ENCODE measurements around the gene IQSEC2.

IQSEC2 gene

DNA sequence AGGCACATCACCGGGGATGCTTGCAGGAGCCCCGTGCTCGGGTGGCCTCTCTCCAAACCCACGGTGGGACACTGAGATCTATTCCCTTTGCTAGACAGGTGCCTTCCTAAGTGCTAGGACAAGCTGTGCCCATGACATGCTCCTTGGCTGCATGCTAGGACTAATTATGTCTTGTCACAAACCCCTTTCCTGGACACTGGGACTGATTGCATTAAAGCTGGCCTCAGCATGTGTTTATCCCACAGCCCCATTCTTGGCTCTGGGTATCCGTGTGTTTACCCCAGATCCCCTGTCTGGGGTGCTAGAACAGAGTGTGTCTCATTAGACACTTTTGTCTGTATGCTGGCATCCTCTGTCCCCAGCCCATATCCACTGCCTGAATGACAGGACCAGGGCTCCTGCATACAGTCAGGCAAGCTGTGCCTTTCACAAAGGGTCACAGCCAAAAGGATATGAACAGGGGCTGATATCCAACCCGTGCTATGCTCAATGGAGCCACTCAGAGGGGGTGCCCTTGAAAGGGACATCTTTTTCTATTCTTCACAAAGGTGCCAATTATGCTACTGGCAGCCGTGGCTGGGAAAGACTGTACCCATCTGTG is 9.2 kb upstream of the IQSEC2 start:
- H3K27ac ChIP-seq, result no peak overlapping the region
- H3K36me3 ChIP-seq (ENCODE audit: insufficient read depth, low read length), result no peaks in the 10 kb centered on the region
- no peak for DNase-seq (ENCODE audit: low read depth, low spot score)
- no peaks in the 10 kb centered on the region for H3K9me3 ChIP-seq (ENCODE audit: low read depth, low read length)
- TF ChIP-seq FOXP2 (optimal IDR thresholded peaks at IDR 0.05; ENCODE audit: control extremely low read depth, extremely low read length, insufficient read depth) (no peak), EZH2 (IDR thresholded peaks at IDR 0.05) (no peak), POLR2AphosphoS5 (IDR thresholded peaks at IDR 0.05; ENCODE audit: borderline replicate concordance, low read depth, low read length) (no peak)
- no peak overlapping the region for H3K9ac ChIP-seq (ENCODE audit: insufficient read length)
- H3K4me3 ChIP-seq, result no peak overlapping the region

- no peak overlapping the region for H3K27ac ChIP-seq
- TF ChIP-seq EZH2 (IDR thresholded peaks at IDR 0.05) (no peak), POLR2AphosphoS5 (IDR thresholded peaks at IDR 0.05; ENCODE audit: borderline replicate concordance, low read depth, low read length) (no peak)
- H3K9ac ChIP-seq (ENCODE audit: insufficient read length), result no peak overlapping the region
- H3K4me3 ChIP-seq, result no peak overlapping the region
- H3K9me3 ChIP-seq (ENCODE audit: low read depth, low read length), result no peaks in the 10 kb centered on the region
- DNase-seq (ENCODE audit: low read depth, low spot score), result no peak
- no peaks in the 10 kb centered on the region for H3K36me3 ChIP-seq (ENCODE audit: insufficient read depth, low read length)
These were observed 6.8 kb upstream of the IQSEC2 start for GRCh38 chrX:53288189-53288588.

GRCh38 chrX:53287493-53288138 is 6.2 kb upstream of the IQSEC2 start:
- DNase-seq (ENCODE audit: low read depth, low spot score), result no peak
- H3K27ac ChIP-seq, result no peak overlapping the region
- no peaks in the 10 kb centered on the region for H3K9me3 ChIP-seq (ENCODE audit: low read depth, low read length)
- H3K36me3 ChIP-seq (ENCODE audit: insufficient read depth, low read length), result no peaks in the 10 kb centered on the region
- H3K9ac ChIP-seq (ENCODE audit: insufficient read length), result no peak overlapping the region
- TF ChIP-seq EZH2 (IDR thresholded peaks at IDR 0.05), result no peak
- TF ChIP-seq FOXP2 (optimal IDR thresholded peaks at IDR 0.05; ENCODE audit: control extremely low read depth, extremely low read length, insufficient read depth), result no peak
- no peak for TF ChIP-seq POLR2AphosphoS5 (IDR thresholded peaks at IDR 0.05; ENCODE audit: borderline replicate concordance, low read depth, low read length)
- no peak overlapping the region for H3K4me3 ChIP-seq

GRCh38 chrX:53286171-53286570 is 4.8 kb upstream of the IQSEC2 start:
- H3K4me3 ChIP-seq, result no peak overlapping the region
- H3K27ac ChIP-seq, result no peak overlapping the region
- no peaks in the 10 kb centered on the region for H3K9me3 ChIP-seq (ENCODE audit: low read depth, low read length)
- H3K36me3 ChIP-seq (ENCODE audit: insufficient read depth, low read length), result no peaks in the 10 kb centered on the region
- TF ChIP-seq FOXP2 (optimal IDR thresholded peaks at IDR 0.05; ENCODE audit: control extremely low read depth, extremely low read length, insufficient read depth), result no peak
- no peak for TF ChIP-seq POLR2AphosphoS5 (IDR thresholded peaks at IDR 0.05; ENCODE audit: borderline replicate concordance, low read depth, low read length)
- DNase-seq (ENCODE audit: low read depth, low spot score), result no peak
- no peak overlapping the region for H3K9ac ChIP-seq (ENCODE audit: insufficient read length)

DNA sequence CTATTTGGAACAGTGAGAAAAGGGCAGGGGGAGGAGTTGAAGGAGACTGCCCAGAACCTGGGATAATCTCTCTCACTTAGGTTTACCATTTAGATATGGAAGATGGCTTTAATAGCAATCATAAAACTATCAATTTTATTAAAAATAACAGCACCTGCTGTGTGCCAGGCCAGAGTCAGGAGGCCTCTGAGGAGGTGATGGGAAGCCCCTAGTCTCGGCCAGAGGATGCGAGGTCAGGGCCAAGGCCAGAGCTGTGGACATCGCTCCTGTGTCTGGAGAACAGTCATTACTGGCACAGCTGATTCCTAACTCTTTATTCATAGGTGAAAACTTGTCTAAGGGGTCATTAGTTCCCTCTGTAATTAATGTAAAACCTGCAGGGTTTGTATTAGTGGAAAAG is 4.2 kb upstream of the IQSEC2 start:
- DNase-seq (ENCODE audit: low read depth, low spot score), result no peak
- Histone ChIP-seq H3K4me3 (no peak overlapping the region), H3K9ac (ENCODE audit: insufficient read length) (no peak overlapping the region), H3K36me3 (ENCODE audit: insufficient read depth, low read length) (no peaks in the 10 kb centered on the region), H3K9me3 (ENCODE audit: low read depth, low read length) (no peaks in the 10 kb centered on the region), H3K27ac (no peak overlapping the region)
- TF ChIP-seq EZH2 (IDR thresholded peaks at IDR 0.05) (no peak), FOXP2 (optimal IDR thresholded peaks at IDR 0.05; ENCODE audit: control extremely low read depth, extremely low read length, insufficient read depth) (no peak), POLR2AphosphoS5 (IDR thresholded peaks at IDR 0.05; ENCODE audit: borderline replicate concordance, low read depth, low read length) (no peak)

DNA sequence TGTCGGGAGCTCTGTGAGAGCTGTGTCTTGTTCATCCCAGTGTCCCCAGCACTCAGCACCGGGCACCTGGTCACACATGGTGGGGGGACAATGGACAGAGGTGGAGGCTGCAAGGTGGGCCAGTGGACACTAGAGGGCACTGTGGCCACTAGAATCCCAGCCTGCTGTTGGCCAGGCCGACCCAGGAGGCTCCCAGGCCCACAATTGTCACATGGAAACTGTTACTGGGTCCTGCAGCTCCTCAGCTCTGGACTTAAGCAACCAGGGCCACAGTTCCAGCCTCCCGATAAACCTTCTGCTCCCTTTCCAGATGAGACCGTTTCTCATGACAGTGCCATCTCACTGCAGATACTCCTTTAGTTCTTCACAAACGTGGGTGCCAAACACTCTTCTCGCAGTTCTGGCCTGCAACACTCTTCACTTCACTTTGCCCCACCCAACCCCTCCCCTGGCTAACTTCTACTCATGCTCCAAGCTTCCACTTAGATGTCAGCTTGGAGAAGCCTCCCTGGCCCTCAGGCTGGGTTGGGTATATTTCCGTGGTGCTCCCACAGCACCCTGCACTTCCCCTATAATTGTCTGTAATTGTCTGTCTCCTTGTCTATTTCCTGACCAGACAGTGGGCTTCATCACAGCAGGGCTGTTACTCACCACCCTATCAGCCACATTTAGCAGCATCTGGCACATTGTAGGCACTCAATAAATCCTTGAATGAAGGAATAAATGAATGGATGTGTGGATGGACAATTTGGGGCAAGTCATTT is 3.5 kb upstream of the IQSEC2 start:
- Histone ChIP-seq H3K36me3 (ENCODE audit: insufficient read depth, low read length) (no peaks in the 10 kb centered on the region), H3K27ac (no peak overlapping the region), H3K9ac (ENCODE audit: insufficient read length) (no peak overlapping the region), H3K4me3 (no peak overlapping the region), H3K9me3 (ENCODE audit: low read depth, low read length) (no peaks in the 10 kb centered on the region)
- TF ChIP-seq EZH2 (IDR thresholded peaks at IDR 0.05), result no peak
- DNase-seq (ENCODE audit: low read depth, low spot score), result no peak

DNA sequence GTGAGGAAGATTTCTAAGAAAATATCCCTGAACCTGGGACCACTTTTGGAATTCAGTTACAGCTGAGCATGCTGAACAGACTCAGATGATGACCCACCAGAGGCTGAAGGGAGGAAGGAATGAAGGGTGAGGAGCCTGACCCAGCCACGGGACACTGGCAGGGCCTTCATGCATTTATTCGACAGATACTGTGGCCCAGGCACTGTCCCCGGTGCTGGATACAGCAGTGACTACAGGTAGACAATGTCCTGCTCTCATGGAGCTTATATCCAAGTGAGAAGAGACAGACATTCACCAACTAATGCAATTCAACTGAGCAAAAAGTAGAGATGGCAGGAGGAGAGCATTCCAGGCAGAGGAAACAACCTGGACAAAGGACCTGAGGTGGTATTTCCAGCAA is 2.2 kb upstream of the IQSEC2 start:
- H3K9me3 ChIP-seq (ENCODE audit: low read depth, low read length), result no peaks in the 10 kb centered on the region
- H3K9ac ChIP-seq (ENCODE audit: insufficient read length), result no peak overlapping the region
- no peaks in the 10 kb centered on the region for H3K36me3 ChIP-seq (ENCODE audit: insufficient read depth, low read length)
- no peak overlapping the region for H3K27ac ChIP-seq
- no peak for DNase-seq (ENCODE audit: low read depth, low spot score)
- TF ChIP-seq EZH2 (IDR thresholded peaks at IDR 0.05), result no peak
- TF ChIP-seq POLR2AphosphoS5 (IDR thresholded peaks at IDR 0.05; ENCODE audit: borderline replicate concordance, low read depth, low read length), result no peak
- no peak for TF ChIP-seq FOXP2 (optimal IDR thresholded peaks at IDR 0.05; ENCODE audit: control extremely low read depth, extremely low read length, insufficient read depth)
- no peak overlapping the region for H3K4me3 ChIP-seq

GRCh38 chrX:53283099-53283498 is 1.7 kb upstream of the IQSEC2 start:
- Histone ChIP-seq H3K9me3 (ENCODE audit: low read depth, low read length) (no peaks in the 10 kb centered on the region), H3K27ac (no peak overlapping the region), H3K4me3 (no peak overlapping the region), H3K36me3 (ENCODE audit: insufficient read depth, low read length) (no peaks in the 10 kb centered on the region), H3K9ac (ENCODE audit: insufficient read length) (no peak overlapping the region)
- no peak for TF ChIP-seq POLR2AphosphoS5 (IDR thresholded peaks at IDR 0.05; ENCODE audit: borderline replicate concordance, low read depth, low read length)
- TF ChIP-seq EZH2 (IDR thresholded peaks at IDR 0.05), result no peak
- no peak for TF ChIP-seq FOXP2 (optimal IDR thresholded peaks at IDR 0.05; ENCODE audit: control extremely low read depth, extremely low read length, insufficient read depth)
- DNase-seq (ENCODE audit: low read depth, low spot score), result no peak
